IMR-90 (cell line): ENCODE results near the gene NFIA. TPM values are rescaled to one million over a fixed set of nuclear protein-coding genes. Genes with fewer than 3 reads are reported as not detected.
"Not testable (repeated sequence)": the region's sequence is repeated elsewhere in the genome, so short reads cannot be mapped to it uniquely, and the experiment has no call there.

Source experiments
- ATAC-seq: fragments of 200-7000 bp; cut with Tn5 transposase; 2 replicates; pipeline ENCODE4 v1.9.1; 2020; ENCODE audit warnings: low read depth, mild to moderate bottlenecking, moderate library complexity
- BruUV-seq: library from RNA; stranded (reverse); fragments of 400-500 nt; replicated peaks from 2 replicates; lab custom pipeline; 2021; lab: Mats Ljungman, UMichigan
- CTCF ChIA-PET: fragments of 300-600 bp; formaldehyde crosslinking; extraction: SDS; loops from one replicate; lab custom pipeline; 2021; ENCODE audit warnings: antibody characterized with exemption; lab: Yijun Ruan, JAX
- POLR2A ChIA-PET: fragments of 300-600 bp; sonication (Branson Sonifier 250); formaldehyde crosslinking; loops from one replicate; lab custom pipeline; 2022; ENCODE audit warnings: antibody characterized with exemption; ENCODE audit not compliant: unreplicated experiment; lab: Charles Lee
- DNase-seq: peaks from one replicate; pipeline ENCODE4 v3.0.0; 2013
- H2AFZ ChIP-seq: replicated peaks from 2 replicates; pipeline ENCODE3; 2013; ENCODE audit warnings: low read length, mild to moderate bottlenecking; ENCODE audit not compliant: poor library complexity
- H2AK5ac ChIP-seq: 2 replicates; pipeline ENCODE4 v1.6.1; 2013; ENCODE audit warnings: low read depth, low read length, inconsistent platforms
- H2AK9ac ChIP-seq: replicated peaks from 2 replicates; pipeline ENCODE3; 2013; ENCODE audit warnings: mild to moderate bottlenecking, low read depth, low read length, moderate library complexity; ENCODE audit not compliant: poor library complexity
- H2BK120ac ChIP-seq: 2 replicates; pipeline ENCODE4 v1.6.1; 2013; ENCODE audit warnings: low read depth, low read length, inconsistent platforms
- H2BK15ac ChIP-seq: 3 replicates; pipeline ENCODE4 v1.6.1; 2013; ENCODE audit warnings: low read depth, low read length, inconsistent platforms
- H2BK20ac ChIP-seq: 2 replicates; pipeline ENCODE4 v1.6.1; 2013; ENCODE audit warnings: low read depth, mild to moderate bottlenecking, inconsistent platforms, low read length, moderate library complexity
- H2BK5ac ChIP-seq: 2 replicates; pipeline ENCODE4 v1.6.1; 2013; ENCODE audit warnings: mild to moderate bottlenecking, low read depth, low read length, inconsistent platforms; ENCODE audit not compliant: poor library complexity, severe bottlenecking
- H3K14ac ChIP-seq: replicated peaks from 2 replicates; pipeline ENCODE4 v1.6.1; 2013; ENCODE audit warnings: low read depth, low read length, inconsistent platforms
- H3K18ac ChIP-seq: 2 replicates; pipeline ENCODE4 v1.6.1; 2013; ENCODE audit warnings: low read depth, low read length, control low read depth
- H3K23ac ChIP-seq: 2 replicates; pipeline ENCODE4 v1.6.1; 2013; ENCODE audit warnings: low read depth, low read length, inconsistent platforms
- H3K27ac ChIP-seq: 2 replicates; pipeline ENCODE4 v1.5.1; 2013; ENCODE audit warnings: mild to moderate bottlenecking, control low read depth, low read length; ENCODE audit not compliant: insufficient read depth
- H3K27me3 ChIP-seq: 2 replicates; pipeline ENCODE4 v1.6.1; 2013; ENCODE audit warnings: low read length; ENCODE audit not compliant: control insufficient read depth, insufficient read depth
- H3K36me3 ChIP-seq: 2 replicates; pipeline ENCODE4 v1.6.1; 2013; ENCODE audit warnings: low read length, mixed read lengths; ENCODE audit not compliant: control insufficient read depth, insufficient read depth
- H3K4ac ChIP-seq: 2 replicates; pipeline ENCODE4 v1.6.1; 2013; ENCODE audit warnings: low read depth, low read length, inconsistent platforms
- H3K4me1 ChIP-seq: 2 replicates; pipeline ENCODE4 v1.6.1; 2013; ENCODE audit warnings: low read length, mixed read lengths; ENCODE audit not compliant: control insufficient read depth, insufficient read depth
- H3K4me2 ChIP-seq: 2 replicates; pipeline ENCODE4 v1.6.1; 2013; ENCODE audit warnings: low read depth, mild to moderate bottlenecking, control low read depth, low read length, moderate library complexity
- H3K4me3 ChIP-seq: 2 replicates; pipeline ENCODE4 v1.5.1; 2013; ENCODE audit warnings: low read depth, mild to moderate bottlenecking, control low read depth, low read length, moderate library complexity; ENCODE audit not compliant: insufficient read depth
- H3K56ac ChIP-seq: 2 replicates; pipeline ENCODE4 v1.6.1; 2013; ENCODE audit warnings: low read length, inconsistent platforms; ENCODE audit not compliant: insufficient read depth; ENCODE audit errors: extremely low read depth
- H3K79me1 ChIP-seq, 2 experiments: 2 replicates each; pipeline ENCODE4 v1.6.1; 2013; ENCODE audit warnings: low read length in 2 of 2, inconsistent platforms in 1 of 2, low read depth in 1 of 2
- H3K9ac ChIP-seq: 2 replicates; pipeline ENCODE4 v1.6.1; 2013; ENCODE audit warnings: low read depth, low read length, control low read depth
- H3K9me1 ChIP-seq: 2 replicates; pipeline ENCODE4 v1.6.1; 2013; ENCODE audit warnings: low read length, inconsistent platforms; ENCODE audit not compliant: insufficient read depth
- H3K9me3 ChIP-seq: 2 replicates; pipeline ENCODE4 v1.6.1; 2013; ENCODE audit warnings: low read length; ENCODE audit not compliant: control insufficient read depth, insufficient read depth
- H4K20me1 ChIP-seq: 2 replicates; pipeline ENCODE4 v1.6.1; 2013; ENCODE audit warnings: low read length, inconsistent platforms; ENCODE audit not compliant: insufficient read depth
- H4K5ac ChIP-seq: 2 replicates; pipeline ENCODE4 v1.6.1; 2013; ENCODE audit warnings: mild to moderate bottlenecking, low read depth, low read length, control low read depth
- H4K8ac ChIP-seq, 2 experiments: 2 replicates each; pipeline ENCODE4 v1.6.1; 2013; ENCODE audit warnings: low read depth in 2 of 2, low read length in 2 of 2, control low read depth in 1 of 2, inconsistent platforms in 1 of 2
- H4K91ac ChIP-seq: 2 replicates; pipeline ENCODE4 v1.6.1; 2013; ENCODE audit warnings: low read depth, low read length, inconsistent platforms; ENCODE audit not compliant: insufficient read depth
- CHD1 ChIP-seq: IDR thresholded peaks from 2 replicates; pipeline ENCODE4 v1.6.1; 2012; ENCODE audit warnings: low read depth, low read length, improper control_type of control experiment
- FOS ChIP-seq: fragments of 150-350 bp; IDR thresholded peaks from 2 replicates; pipeline ENCODE4 v1.6.1; 2016; ENCODE audit warnings: low read depth, low read length
- MAZ ChIP-seq: IDR thresholded peaks from 2 replicates; pipeline ENCODE4 v1.6.1; 2012; ENCODE audit warnings: low read depth, mild to moderate bottlenecking, low read length, improper control_type of control experiment, moderate library complexity, borderline replicate concordance
- RCOR1 ChIP-seq: IDR thresholded peaks from 2 replicates; pipeline ENCODE4 v1.6.1; 2012; ENCODE audit warnings: mild to moderate bottlenecking, low read length, improper control_type of control experiment; ENCODE audit not compliant: insufficient replicate concordance
- SMC3 ChIP-seq: fragments of 150-350 bp; IDR thresholded peaks from 2 replicates; pipeline ENCODE4 v1.6.1; 2016; ENCODE audit warnings: low read depth, mild to moderate bottlenecking, antibody characterized with exemption, low read length, moderate library complexity
- WGBS, 2 experiments: methylation state at CpG; one replicate each; pipeline versions ENCODE4 v1.1.5 to v1.1.7; 2013; ENCODE audit warnings: missing lambda C conversion rate in 2 of 2; ENCODE audit not compliant: insufficient read length in 1 of 2; ENCODE audit errors: extremely low coverage in 2 of 2; 5-methylcytosine and 5-hydroxymethylcytosine counted together
- dilution Hi-C: fragments of 300-500 bp; cut with HindIII; formaldehyde crosslinking; loops from one replicate; pipeline ENCODE4 v1.14.3; 2018; ENCODE audit warnings: low sequenced_read_pairs; ENCODE audit not compliant: unreplicated experiment
- in situ Hi-C: fragments of 300-500 bp; cut with MboI; formaldehyde crosslinking; loops from 3 replicates; pipeline ENCODE4 v1.14.3; 2019; ENCODE audit warnings: low sequenced_read_pairs, inconsistent platforms, mixed read lengths
- intact Hi-C: fragments of 100-400 bp; cut with micrococcal nuclease; formaldehyde crosslinking; loops from 2 replicates; pipeline ENCODE4 v1.10.0; 2022
- polyA plus RNA-seq, 3 experiments: library from polyadenylated mRNA; depleted of rRNA; stranded (reverse); fragments of >200 nt; gene quantifications; 2 replicates each; pipeline ENCODE4 v1.2.3, GENCODE V29; 2012; ENCODE audit warnings: low replicate concordance in 1 of 3
- total RNA-seq: library from RNA; depleted of rRNA; stranded (reverse); fragments of >200 nt; gene quantifications from 2 replicates; pipeline ENCODE4 v1.2.3, GENCODE V29; 2012

The NFIA gene
- total and polyA plus RNA-seq, 2 of the 4 experiments (the other 2 are of a cell fraction): 1.6 to 2.2 TPM

GRCh38 chr1:61073871-61074270, 8.5 kb upstream of the NFIA start:
- CTCF ChIA-PET: no interaction called here

DNA sequence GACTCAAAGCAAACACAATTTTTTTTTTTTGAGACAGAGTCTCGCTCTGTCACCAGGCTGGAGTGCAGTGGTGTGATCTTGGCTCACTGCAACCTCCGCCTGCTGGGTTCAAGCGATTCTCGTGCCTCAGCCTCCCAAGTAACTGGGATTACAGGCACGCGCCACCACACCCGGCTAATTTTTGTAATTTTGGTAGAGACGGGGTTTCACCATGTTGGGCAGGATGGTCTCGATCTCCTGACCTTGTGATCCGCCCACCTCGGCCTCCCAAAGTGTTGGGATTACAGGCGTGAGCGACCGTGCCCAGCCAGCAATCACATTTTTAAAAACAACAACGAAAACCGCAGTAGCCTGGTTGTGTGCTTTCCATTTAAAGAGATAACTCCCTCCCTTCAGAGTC, 6.5 kb upstream of the NFIA start:
- ATAC-seq, H2AK9ac ChIP-seq, BruUV-seq, H3K56ac ChIP-seq, H3K14ac ChIP-seq, H3K23ac ChIP-seq, H3K9ac ChIP-seq, H2BK5ac ChIP-seq, H3K9me1 ChIP-seq, H4K8ac ChIP-seq, H4K5ac ChIP-seq, H3K4me2 ChIP-seq, H2AFZ ChIP-seq, H2BK15ac ChIP-seq, in situ Hi-C loops, H3K27ac ChIP-seq, H4K91ac ChIP-seq, H3K4me1 ChIP-seq, DNase-seq, H2AK5ac ChIP-seq, H3K4ac ChIP-seq, POLR2A ChIA-PET, H2BK20ac ChIP-seq, H3K9me3 ChIP-seq, H3K79me1 ChIP-seq, H4K20me1 ChIP-seq, H3K36me3 ChIP-seq, H3K18ac ChIP-seq, H3K4me3 ChIP-seq, dilution Hi-C loops, H2BK120ac ChIP-seq, H3K27me3 ChIP-seq, CTCF ChIA-PET: not testable (repeated sequence)
- intact Hi-C loops: loop anchor here (2.0 to 10.0 kb wide), 5 partner anchors 25 to 669 kb away; partner anchors contain the start of gene PATJ
- WGBS, 2 experiments: 72% methylated on average over 13 of the region's 16 CpGs; no CpG with 5 or more reads in 1 of the 2 experiments

More at GRCh38 chr1:61073871-61074270, 8.5 kb upstream of the NFIA start:
- Histone ChIP-seq H2BK5ac (no peak overlapping the region), H3K4ac (no peak overlapping the region), H3K27me3 (peaks cover 5% of the 10 kb centered on the region), H3K27ac (no peak overlapping the region), H2BK120ac (no peak overlapping the region), H4K20me1 (no peaks in the 10 kb centered on the region), H2BK15ac (no peak overlapping the region), H3K18ac (no peak overlapping the region), H2BK20ac (no peak overlapping the region), H4K91ac (no peak overlapping the region), H3K4me1 (no peaks in the 10 kb centered on the region), H3K4me2 (no peak overlapping the region), H3K23ac (no peak overlapping the region), H3K9me3 (no peaks in the 10 kb centered on the region), H3K14ac (no peak overlapping the region), H3K9me1 (no peaks in the 10 kb centered on the region), H3K56ac (no peak overlapping the region), H3K4me3 (no peak overlapping the region), H4K5ac (no peak overlapping the region), H2AK9ac (no peak overlapping the region), H3K36me3 (no peaks in the 10 kb centered on the region), H2AFZ (no peak overlapping the region), H3K9ac (no peak overlapping the region), H3K79me1 (no peaks in the 10 kb centered on the region), H4K8ac (no peak overlapping the region), H2AK5ac (no peak overlapping the region)
- in situ Hi-C loops (no loop called here), intact Hi-C loops (loop anchor here (10.0 kb wide), 1 partner anchor 671 kb away; the partner anchor contains the start of gene PATJ), dilution Hi-C loops (no loop called here)
- BruUV-seq: no TSS peak
- DNase-seq (no peak), ATAC-seq (no peak)
- no peak for TF ChIP-seq MAZ
- no peak for TF ChIP-seq RCOR1
- TF ChIP-seq FOS: no peak
- no peak for TF ChIP-seq CHD1
- no peak for TF ChIP-seq SMC3
- POLR2A ChIA-PET: no interaction called here
- WGBS, 2 experiments: 100% methylated on average over 1 of the region's 5 CpGs; no CpG with 5 or more reads in 1 of the 2 experiments
